Activated T-helper 2 cell treated with anti-CD3 and anti-CD28 coated beads, Interferon-gamma antibody, Interleukin-2, Interleukin-4, amounts not matched to agents 10 μg/mL and 5 μg/mL and 100 μg/mL, durations not matched to agents 14 hours and 24 hours and 36 hours (primary cell): ENCODE results near the gene ZBTB24. TPM values are rescaled to one million over a fixed set of nuclear protein-coding genes. Genes with fewer than 3 reads are reported as not detected.

Experiments
- DNase-seq: peaks from one replicate; pipeline ENCODE4 v3.0.0; 2021; ENCODE audit warnings: low spot score
- H3K27ac Mint-ChIP-seq: one replicate; pipeline ENCODE4 v1.8.0; 2021; ENCODE audit warnings: mixed read lengths
- H3K27me3 Mint-ChIP-seq: one replicate; pipeline ENCODE4 v1.8.0; 2021; ENCODE audit warnings: low read depth, mixed read lengths
- H3K36me3 Mint-ChIP-seq: one replicate; pipeline ENCODE4 v1.8.0; 2021; ENCODE audit warnings: low read depth, mixed read lengths
- H3K4me1 Mint-ChIP-seq: one replicate; pipeline ENCODE4 v1.8.0; 2021; ENCODE audit warnings: low read depth, mixed read lengths
- H3K4me3 Mint-ChIP-seq: one replicate; pipeline ENCODE4 v1.8.0; 2021; ENCODE audit warnings: low read depth, mild to moderate bottlenecking, moderate library complexity, mixed read lengths
- H3K9me3 Mint-ChIP-seq: one replicate; pipeline ENCODE4 v1.8.0; 2021; ENCODE audit warnings: mixed read lengths
- intact Hi-C: fragments of 100-400 bp; cut with micrococcal nuclease; formaldehyde crosslinking; loops from one replicate; pipeline ENCODE4 v1.15.1; 2023
- total RNA-seq: library from RNA; stranded (reverse); gene quantifications from 2 replicates; pipeline ENCODE4 v1.2.3, GENCODE V29; 2022

ZBTB24 gene
- total RNA-seq, 1 donor from 2014 or later, result 18.8 TPM

DNA sequence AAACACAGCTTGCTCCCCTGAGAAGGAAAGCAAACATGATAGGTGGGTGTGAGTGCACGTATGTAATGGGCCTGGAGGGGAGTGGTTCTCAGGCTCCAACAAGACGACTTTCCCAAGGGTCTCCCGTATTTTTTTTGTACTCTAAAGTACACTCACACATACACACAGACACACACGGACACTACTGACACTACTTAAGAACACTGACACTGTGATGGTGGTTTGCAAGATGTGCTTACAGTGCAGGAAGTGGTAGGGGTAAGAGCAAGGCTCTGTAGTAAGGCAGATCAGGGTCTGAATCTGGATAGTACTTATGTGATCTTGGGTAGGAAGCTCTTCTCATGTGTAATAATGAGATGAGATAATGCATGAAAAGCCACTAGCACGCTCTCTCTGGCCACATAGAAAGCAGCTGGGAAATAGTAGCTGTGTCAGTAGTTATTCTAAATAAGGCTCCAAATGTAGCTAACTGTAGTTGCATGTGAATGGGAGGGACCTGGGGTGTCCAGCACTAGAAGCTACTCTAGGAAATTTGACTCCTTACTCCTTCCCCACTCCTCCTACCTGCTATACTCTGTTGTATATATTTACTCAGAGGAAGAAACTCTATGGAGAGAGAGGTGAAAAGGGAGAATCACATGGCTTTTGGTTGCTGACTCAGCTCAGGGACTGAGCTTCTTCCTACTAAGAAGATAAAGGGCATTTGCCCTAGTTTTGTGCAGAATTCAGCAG is 8.4 kb upstream of the ZBTB24 start:
- Mint-ChIP-seq H3K4me1 (peaks cover 51% of the 10 kb centered on the region), H3K36me3 (no peaks in the 10 kb centered on the region), H3K27ac (peak overlapping the region; percentile 94), H3K4me3 (peak overlapping the region; percentile 58), H3K9me3 (no peaks in the 10 kb centered on the region), H3K27me3 (no peaks in the 10 kb centered on the region)
- peak; percentile 57 for DNase-seq
- intact Hi-C loops, result loop anchor here (1.0 to 5.0 kb wide), 6 partner anchors 8 to 109 kb away; partner anchors contain the start of genes CD164 and ZBTB24

DNA sequence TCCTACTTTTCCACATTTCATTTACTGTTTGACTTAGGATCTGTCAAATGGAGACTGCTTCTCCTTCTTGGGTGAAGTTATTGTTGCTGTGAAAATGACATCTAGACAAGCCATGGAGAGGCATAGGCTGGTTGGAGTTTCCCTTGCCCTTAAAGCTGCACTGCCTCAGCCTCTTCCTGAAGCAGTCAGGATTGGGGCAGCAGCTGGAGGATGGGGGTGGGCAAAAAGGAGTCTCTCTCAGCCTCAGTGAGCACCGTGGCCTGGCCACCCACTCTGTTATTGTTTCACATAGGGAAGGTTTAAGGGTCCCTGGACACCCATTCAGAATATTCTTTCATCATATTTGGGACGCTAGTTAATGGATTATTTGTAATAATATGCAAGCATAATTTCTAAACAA is 7.7 kb upstream of the ZBTB24 start:
- H3K4me1 Mint-ChIP-seq, result peaks cover 50% of the 10 kb centered on the region
- no peaks in the 10 kb centered on the region for H3K9me3 Mint-ChIP-seq
- no peaks in the 10 kb centered on the region for H3K27me3 Mint-ChIP-seq
- no peak for DNase-seq
- H3K4me3 Mint-ChIP-seq, result peak overlapping the region; percentile 58
- H3K36me3 Mint-ChIP-seq, result no peaks in the 10 kb centered on the region
- H3K27ac Mint-ChIP-seq, result peak overlapping the region; percentile 94
- intact Hi-C loops, result loop anchor here (1.0 to 5.0 kb wide), 6 partner anchors 7 to 108 kb away; partner anchors contain the start of genes CD164 and ZBTB24

DNA sequence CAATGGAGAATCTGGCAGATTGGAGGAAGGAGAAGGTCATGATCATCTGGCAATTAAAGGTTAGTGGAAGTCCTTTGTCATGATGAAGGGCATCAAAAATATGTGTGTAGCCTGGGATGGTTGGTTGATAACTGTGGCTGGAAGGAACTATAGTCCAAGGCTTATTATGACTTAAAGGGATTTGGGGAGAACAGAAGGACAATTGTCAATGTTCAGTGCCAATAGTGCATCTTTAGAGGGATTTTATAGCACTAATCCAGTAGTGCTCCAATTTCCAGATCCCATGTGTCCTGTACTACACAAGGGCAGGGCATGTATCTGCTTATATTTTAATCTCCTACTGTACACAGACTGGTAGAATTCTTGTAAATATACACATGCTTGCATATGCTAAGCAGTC is 5.0 kb upstream of the ZBTB24 start:
- Mint-ChIP-seq H3K36me3 (no peaks in the 10 kb centered on the region), H3K4me3 (no peak overlapping the region), H3K4me1 (peaks cover 40% of the 10 kb centered on the region), H3K9me3 (no peaks in the 10 kb centered on the region), H3K27me3 (no peaks in the 10 kb centered on the region), H3K27ac (no peak overlapping the region)
- intact Hi-C loops, result no loop called here
- DNase-seq, result no peak

GRCh38 chr6:109486068-109486467 is 3.0 kb upstream of the ZBTB24 start:
- intact Hi-C loops, result no loop called here
- H3K36me3 Mint-ChIP-seq, result peaks cover 14% of the 10 kb centered on the region
- DNase-seq, result no peak
- no peaks in the 10 kb centered on the region for H3K27me3 Mint-ChIP-seq
- H3K27ac Mint-ChIP-seq, result no peak overlapping the region
- H3K9me3 Mint-ChIP-seq, result no peaks in the 10 kb centered on the region
- peaks cover 42% of the 10 kb centered on the region for H3K4me1 Mint-ChIP-seq
- no peak overlapping the region for H3K4me3 Mint-ChIP-seq

DNA sequence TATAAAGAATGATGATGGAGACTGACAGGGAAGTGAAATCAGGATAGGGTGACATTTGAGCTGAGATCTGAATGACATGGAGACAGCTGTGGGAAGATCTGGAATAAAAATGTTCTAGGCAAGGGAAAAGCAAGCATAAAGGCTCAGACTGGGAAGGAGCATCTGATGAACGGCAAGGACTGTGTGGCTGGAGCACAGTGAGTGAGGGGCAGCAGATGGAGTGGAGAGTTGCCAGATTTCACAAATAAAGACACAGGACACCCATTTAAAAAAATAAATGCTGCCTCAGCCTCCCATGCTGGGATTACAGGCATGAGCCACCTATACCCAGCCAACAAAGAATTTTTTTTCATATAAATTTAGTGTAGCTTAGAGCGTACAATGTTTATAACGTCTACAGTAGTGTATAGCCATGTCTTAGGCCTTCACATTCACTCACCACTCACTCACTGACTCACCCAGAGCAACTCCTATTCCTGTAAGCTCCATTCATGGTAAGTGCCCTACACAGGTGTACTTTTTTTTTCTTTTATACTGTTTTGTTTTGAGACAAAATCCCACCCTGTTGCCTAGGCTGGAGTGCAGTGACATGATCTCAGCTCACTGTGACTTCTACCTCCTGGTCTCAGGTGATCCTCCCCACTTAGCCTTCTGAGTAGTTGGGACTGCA is 2.4 kb upstream of the ZBTB24 start:
- Mint-ChIP-seq H3K4me3 (no peak overlapping the region), H3K27ac (no peak overlapping the region), H3K4me1 (peaks cover 41% of the 10 kb centered on the region), H3K9me3 (no peaks in the 10 kb centered on the region), H3K27me3 (no peaks in the 10 kb centered on the region), H3K36me3 (peaks cover 21% of the 10 kb centered on the region)
- intact Hi-C loops, result no loop called here
- DNase-seq, result no peak

GRCh38 chr6:109484122-109484521 is 1.1 kb upstream of the ZBTB24 start:
- Mint-ChIP-seq H3K4me3 (peak overlapping the region; percentile 73), H3K4me1 (peaks cover 40% of the 10 kb centered on the region), H3K36me3 (peaks cover 32% of the 10 kb centered on the region), H3K27ac (no peak overlapping the region), H3K27me3 (no peaks in the 10 kb centered on the region), H3K9me3 (no peaks in the 10 kb centered on the region)
- intact Hi-C loops, result loop anchor here (5.0 kb wide), 2 partner anchors 33 to 42 kb away; partner anchors contain the start of genes PPIL6 and SMPD2
- DNase-seq, result no peak

- peak overlapping the region; percentile 42 for H3K27ac Mint-ChIP-seq
- DNase-seq, result no peak
- H3K27me3 Mint-ChIP-seq, result no peaks in the 10 kb centered on the region
- H3K4me3 Mint-ChIP-seq, result peak overlapping the region; percentile 73
- intact Hi-C loops, result loop anchor here (1.0 to 5.0 kb wide), 5 partner anchors 8 to 389 kb away; partner anchors contain the start of genes AK9, CEP57L1, FIG4 and PPIL6
- peaks cover 36% of the 10 kb centered on the region for H3K36me3 Mint-ChIP-seq
- H3K9me3 Mint-ChIP-seq, result no peaks in the 10 kb centered on the region
- H3K4me1 Mint-ChIP-seq, result peaks cover 44% of the 10 kb centered on the region
Observed at GRCh38 chr6:109483735-109484057, 677 bp upstream of the ZBTB24 start.

DNA sequence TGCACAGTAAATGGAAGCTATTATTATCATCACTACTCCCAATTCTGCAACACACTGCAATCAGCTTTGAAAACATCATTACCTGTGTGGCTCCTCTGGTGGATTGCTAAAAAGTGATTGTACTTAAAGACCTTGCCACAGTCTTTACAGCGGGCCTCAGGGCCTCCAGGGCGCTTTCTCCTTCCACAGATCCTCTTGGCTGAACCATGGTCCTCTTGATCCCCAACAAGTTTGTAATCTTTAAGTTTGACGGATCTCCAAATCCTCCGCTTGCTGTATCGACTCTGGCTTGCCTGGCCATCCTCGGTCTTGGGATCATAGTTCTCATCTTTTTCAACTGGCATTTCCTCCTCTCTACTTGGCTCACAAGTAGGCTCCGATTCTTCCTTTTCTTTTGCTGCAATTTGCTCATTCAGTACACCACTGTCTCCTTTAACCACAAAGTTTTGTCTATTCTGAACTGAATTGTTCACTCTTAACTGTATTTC is 2.0 kb downstream of the ZBTB24 start:
- DNase-seq, result no peak
- intact Hi-C loops, result loop anchor here (5.0 kb wide), 2 partner anchors 36 to 39 kb away; partner anchors contain the start of genes PPIL6 and SMPD2
- peak overlapping the region; percentile 36 for H3K27ac Mint-ChIP-seq
- H3K27me3 Mint-ChIP-seq, result no peaks in the 10 kb centered on the region
- peaks cover 59% of the 10 kb centered on the region for H3K4me1 Mint-ChIP-seq
- H3K4me3 Mint-ChIP-seq, result peak overlapping the region; percentile 95
- H3K9me3 Mint-ChIP-seq, result no peaks in the 10 kb centered on the region
- H3K36me3 Mint-ChIP-seq, result peaks cover 60% of the 10 kb centered on the region

DNA sequence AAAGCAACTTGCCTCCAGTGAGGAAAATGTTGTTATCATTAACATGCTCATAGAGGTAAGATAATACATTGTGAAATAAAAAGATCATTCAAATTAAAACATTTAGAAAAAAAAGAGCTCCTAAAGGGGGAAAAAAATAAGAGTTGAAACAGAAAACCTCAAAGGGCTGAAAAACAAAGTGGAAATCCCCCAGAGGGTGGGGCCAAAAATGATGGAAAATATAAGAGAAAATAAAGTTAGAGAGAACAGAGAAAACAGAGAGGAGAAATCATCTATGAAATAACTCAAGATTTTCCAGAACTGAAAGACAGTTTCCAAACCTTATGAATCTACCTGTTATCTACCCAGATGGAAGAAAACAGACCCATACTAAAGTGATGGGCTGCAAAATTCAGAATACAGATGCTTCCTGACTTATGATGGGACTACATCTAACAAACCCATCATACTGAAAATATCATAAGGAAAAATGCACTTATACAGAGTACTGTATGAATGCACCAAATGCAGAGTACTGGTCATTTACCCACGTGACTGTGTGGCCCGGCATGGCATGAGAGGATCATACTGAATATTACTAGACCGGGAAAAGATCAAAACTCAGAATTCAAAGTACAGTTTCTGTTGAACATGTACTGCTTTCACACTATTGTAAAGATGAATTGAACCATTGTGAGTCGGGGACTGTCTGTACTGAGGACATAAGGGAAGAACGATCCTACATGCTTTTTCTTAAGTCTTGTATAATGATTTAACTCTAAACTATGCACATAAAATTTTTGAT is 4.0 kb downstream of the ZBTB24 start:
- Mint-ChIP-seq H3K4me3 (peak overlapping the region; percentile 78), H3K27me3 (no peaks in the 10 kb centered on the region), H3K9me3 (no peaks in the 10 kb centered on the region), H3K36me3 (peaks cover 76% of the 10 kb centered on the region), H3K27ac (peak overlapping the region; percentile 74), H3K4me1 (peaks cover 62% of the 10 kb centered on the region)
- intact Hi-C loops, result loop anchor here (2.0 kb wide), 1 partner anchor 96 kb away; the partner anchor contains the start of gene CD164
- DNase-seq, result no peak

GRCh38 chr6:109478222-109478805 is 4.7 kb downstream of the ZBTB24 start:
- Mint-ChIP-seq H3K27ac (peak overlapping the region; percentile 90), H3K4me1 (peaks cover 62% of the 10 kb centered on the region), H3K4me3 (peak overlapping the region; percentile 78), H3K27me3 (no peaks in the 10 kb centered on the region), H3K9me3 (no peaks in the 10 kb centered on the region), H3K36me3 (peaks cover 82% of the 10 kb centered on the region)
- no peak for DNase-seq
- intact Hi-C loops, result loop anchor here (2.0 kb wide), 1 partner anchor 96 kb away; the partner anchor contains the start of gene CD164

- DNase-seq, result no peak
- intact Hi-C loops, result loop anchor here (2.0 kb wide), 1 partner anchor 95 kb away; the partner anchor contains the start of gene CD164
- Mint-ChIP-seq H3K36me3 (peaks cover 88% of the 10 kb centered on the region), H3K9me3 (no peaks in the 10 kb centered on the region), H3K4me3 (peak overlapping the region; percentile 78), H3K27ac (peak overlapping the region; percentile 90), H3K27me3 (no peaks in the 10 kb centered on the region), H3K4me1 (peaks cover 68% of the 10 kb centered on the region)
Observed at GRCh38 chr6:109477725-109478124, 5.3 kb downstream of the ZBTB24 start.

DNA sequence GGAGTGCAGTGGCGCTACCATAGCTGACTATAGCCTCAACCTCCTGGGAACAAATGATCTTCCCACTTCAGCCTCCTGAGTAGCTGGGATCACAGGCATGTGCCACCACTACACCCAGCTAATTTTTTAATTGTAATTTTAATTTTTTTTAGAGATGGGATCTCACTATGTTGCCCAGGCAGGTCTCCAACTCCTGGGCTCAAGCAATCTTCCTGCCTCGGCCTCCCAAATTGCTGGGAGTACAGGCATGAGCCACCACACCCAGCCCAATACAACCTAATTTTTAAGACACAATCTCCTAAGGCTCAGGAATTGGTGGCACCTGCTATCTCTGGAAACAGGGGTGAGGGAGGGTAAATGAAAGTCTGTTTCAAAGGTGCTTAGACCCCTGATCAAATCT is 5.8 kb downstream of the ZBTB24 start:
- no peaks in the 10 kb centered on the region for H3K9me3 Mint-ChIP-seq
- peak overlapping the region; percentile 78 for H3K4me3 Mint-ChIP-seq
- H3K27ac Mint-ChIP-seq, result peak overlapping the region; percentile 90
- H3K4me1 Mint-ChIP-seq, result peaks cover 71% of the 10 kb centered on the region
- no peak for DNase-seq
- intact Hi-C loops, result no loop called here
- H3K36me3 Mint-ChIP-seq, result peaks cover 90% of the 10 kb centered on the region
- H3K27me3 Mint-ChIP-seq, result no peaks in the 10 kb centered on the region
